OCI-LY3 (cell line): ENCODE data around the gene TCF12.
"Not testable (repeated sequence)": the region's sequence is repeated elsewhere in the genome, so short reads cannot be mapped to it uniquely, and the experiment has no call there.

Source experiments
- EZH2phosphoT487 ChIP-seq: fragments of 200-600 bp; shearing (Covaris generic); IDR thresholded peaks from 2 replicates; pipeline ENCODE4 v1.6.1; 2018; ENCODE audit warnings: antibody characterized with exemption, mixed run types, low read depth
- TF ChIP-seq, protein P1 (sequence below): fragments of 200-600, 300-600 bp; sonication (generic); IDR thresholded peaks from 2 replicates; pipeline ENCODE4 v1.5.1; 2014; ENCODE audit warnings: antibody characterized with exemption, low read length, low read depth

DNA sequence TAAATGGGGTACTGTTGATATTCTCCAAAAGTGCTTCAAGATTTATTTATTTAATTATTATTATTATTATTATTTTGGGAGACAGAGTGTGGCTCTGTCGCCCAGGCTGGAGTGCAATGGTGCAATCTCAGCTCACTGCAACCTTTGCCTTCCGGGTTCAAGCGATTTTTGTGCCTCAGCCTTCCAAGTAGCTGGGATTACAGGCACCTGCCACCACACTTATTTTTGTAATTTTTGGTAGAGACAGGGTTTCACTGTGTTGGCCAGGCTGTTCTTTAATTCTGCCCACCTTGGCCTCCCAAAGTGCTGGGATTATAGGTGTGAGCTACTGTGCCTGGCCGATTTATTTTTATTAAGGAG is 14.0 kb downstream of the TCF12 start:
- TF ChIP-seq, protein P1, sequence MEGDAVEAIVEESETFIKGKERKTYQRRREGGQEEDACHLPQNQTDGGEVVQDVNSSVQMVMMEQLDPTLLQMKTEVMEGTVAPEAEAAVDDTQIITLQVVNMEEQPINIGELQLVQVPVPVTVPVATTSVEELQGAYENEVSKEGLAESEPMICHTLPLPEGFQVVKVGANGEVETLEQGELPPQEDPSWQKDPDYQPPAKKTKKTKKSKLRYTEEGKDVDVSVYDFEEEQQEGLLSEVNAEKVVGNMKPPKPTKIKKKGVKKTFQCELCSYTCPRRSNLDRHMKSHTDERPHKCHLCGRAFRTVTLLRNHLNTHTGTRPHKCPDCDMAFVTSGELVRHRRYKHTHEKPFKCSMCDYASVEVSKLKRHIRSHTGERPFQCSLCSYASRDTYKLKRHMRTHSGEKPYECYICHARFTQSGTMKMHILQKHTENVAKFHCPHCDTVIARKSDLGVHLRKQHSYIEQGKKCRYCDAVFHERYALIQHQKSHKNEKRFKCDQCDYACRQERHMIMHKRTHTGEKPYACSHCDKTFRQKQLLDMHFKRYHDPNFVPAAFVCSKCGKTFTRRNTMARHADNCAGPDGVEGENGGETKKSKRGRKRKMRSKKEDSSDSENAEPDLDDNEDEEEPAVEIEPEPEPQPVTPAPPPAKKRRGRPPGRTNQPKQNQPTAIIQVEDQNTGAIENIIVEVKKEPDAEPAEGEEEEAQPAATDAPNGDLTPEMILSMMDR = not testable (repeated sequence)
- TF ChIP-seq EZH2phosphoT487 = not testable (repeated sequence)
